GM21717 (cell line): Measurements from ENCODE around the gene SMG9.

Source experiments
- ATAC-seq: cut with Tn5 transposase; IDR thresholded peaks from one replicate; pipeline ENCODE4 v1.9.1; 2021; ENCODE audit warnings: mild to moderate bottlenecking, moderate library complexity; ENCODE audit not compliant: unreplicated experiment

The SMG9 gene

DNA sequence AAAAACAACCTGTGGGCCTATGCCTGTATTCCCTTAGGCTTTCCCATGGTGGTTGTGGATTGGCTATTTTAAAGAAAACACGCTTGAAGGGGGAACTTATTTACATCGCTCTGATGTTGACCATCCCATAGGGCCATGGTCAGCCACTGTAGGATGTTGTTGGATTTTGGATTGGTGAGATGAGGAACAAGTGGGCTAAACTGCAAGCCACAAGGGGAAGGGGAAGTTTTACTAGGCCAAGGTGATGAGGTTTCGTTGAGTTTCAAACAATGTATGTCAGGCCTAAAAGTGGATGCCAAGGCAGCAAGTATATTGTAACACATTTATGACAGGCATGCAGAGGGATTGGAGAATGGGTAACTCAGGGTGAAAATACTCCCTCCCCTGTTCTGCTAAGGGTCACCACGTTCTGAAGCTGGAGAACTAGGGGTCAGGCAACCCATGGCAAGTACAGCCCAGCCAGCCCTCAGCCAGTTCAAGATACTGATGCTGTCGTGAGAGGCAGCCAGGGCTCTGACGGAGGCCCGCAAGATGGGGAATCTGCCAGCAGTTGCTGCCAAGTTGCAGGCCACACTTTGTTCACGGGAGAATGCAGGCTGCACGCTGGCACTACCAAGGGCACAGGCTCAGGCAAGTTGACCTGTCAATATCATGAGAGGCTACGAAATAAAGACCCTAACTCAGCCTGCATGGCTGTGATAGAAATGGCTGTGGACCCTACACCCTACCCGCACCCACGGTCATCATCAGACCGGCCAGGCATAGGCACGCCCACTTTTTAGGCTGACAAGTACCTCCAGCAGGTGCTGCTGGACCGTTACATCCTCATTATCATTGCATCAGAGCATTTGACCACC lies 27.8 kb downstream of the SMG9 start:
- no peak for ATAC-seq

DNA sequence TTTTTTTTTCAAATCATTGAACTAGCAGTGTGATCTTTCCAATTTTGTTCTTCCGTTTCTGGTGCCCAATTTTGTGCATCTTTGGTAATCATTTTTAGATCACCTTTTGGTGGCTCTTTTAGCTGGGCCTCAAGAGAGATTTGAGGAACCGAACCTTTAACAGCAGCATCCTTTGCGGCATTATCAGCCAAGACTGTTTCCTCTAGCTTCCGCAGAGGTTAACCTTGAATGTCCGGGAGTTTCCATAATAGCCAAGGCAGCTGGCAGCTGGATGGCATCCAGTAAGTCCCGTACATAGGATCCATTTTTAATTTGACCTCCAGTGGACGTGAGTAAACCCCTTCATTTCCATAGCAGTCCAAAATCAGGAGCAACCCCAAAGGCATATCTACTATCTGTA lies 29.3 kb downstream of the SMG9 start:
- no peak for ATAC-seq

DNA sequence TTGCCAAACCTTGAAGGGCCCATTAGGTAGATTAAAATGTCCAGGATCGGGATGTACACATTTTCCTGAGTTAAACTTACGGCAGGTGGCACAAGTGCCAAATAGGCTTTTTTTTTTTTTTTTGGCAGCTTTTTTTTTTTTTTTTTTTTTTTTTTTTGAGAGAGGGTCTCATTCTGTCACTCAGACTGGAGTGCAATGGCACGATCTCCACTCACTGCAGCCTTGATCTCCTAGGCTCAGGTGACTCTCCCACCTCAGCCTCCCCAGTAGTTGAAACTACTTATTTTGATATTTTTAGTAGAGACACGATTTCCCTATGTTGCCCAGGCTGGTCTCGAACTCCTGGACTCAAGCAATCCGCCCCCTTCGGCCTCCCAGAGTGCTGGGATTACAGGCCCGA lies 29.9 kb downstream of the SMG9 start:
- ATAC-seq = no peak

DNA sequence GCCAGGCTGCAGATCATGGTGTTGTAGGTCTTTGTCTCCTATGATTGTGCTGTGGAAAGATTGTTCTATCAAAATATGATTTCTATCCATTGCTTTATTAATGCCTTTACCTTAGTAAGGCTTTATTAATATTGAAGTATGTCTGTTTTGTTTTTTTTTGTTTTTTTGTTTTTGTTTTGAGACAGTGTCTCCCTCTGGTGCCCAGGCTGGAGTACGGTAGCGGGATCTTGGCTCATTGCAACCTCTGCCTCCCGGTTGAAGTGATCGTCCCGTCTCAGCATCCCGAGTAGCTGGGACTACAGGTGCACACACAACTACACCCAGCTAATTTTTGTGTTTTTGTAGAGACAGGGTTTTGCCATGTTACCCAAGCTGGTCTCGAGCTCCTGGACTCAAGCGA lies 31.2 kb downstream of the SMG9 start:
- no peak for ATAC-seq

DNA sequence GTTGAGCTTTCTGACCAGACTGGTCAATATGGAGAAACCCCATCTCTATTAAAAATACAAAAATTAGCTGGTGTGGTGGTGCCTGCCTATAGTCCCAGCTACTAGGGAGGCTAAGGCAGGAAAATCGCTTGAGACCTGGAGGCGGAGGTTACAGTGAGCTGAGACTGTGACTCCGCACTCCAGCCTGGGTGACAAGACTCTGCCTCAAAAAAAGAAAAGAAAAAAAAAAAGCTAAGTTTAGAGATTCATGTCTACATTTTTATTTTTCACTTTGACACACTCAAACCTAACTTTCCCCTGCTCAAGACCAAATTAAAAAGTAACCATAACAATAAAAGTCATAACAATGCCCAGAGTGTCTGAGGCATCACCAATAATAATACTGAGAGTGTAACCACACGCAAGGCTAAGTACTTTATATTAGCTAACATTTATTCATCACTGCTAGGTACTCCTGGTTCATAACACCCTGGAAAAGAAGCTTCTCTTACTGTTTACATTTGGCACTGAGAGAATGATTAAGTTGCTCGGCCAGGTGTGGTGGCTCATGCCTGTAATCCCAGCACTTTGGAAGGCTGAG lies 33.2 kb downstream of the SMG9 start:
- no peak for ATAC-seq

DNA sequence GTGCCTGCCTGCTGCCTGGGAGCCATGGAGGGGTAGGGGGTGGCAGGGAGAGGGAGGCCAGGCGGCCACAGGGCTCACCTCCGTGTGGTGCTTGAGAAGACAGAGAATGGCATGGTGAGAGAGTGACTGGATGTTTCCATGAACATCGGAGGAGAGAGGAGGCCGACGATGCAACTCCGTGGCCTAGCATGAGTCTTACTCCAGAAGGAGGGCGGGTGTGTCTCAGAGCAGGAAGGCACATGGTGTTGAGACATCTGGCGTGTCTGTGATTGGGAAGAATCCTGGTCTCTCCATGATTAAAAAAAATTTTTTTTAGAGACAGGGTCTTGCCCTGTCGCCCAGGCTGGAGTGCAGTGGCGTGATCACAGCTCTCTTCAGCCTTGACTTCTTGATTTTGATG lies 33.8 kb downstream of the SMG9 start:
- ATAC-seq = no peak

DNA sequence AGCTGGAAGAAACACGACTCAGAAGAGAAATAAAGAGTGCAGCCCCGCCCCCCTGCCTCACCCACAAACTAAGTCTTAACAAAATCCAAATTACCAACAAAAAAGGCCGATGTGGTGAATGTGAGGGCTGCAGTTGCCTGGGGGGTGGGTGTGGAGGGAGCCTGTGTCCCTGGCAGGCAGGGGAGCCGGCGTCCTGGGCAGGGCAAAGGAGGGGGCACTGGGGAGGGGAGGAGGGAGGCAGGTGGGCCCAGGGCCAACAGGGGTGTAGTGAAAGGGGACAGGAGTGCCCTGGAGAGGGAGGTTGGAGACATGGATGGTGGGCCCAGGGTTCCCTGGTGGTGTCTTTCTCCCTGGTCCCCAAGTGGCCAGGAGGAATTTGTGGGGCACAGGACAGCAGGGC lies 34.8 kb downstream of the SMG9 start:
- ATAC-seq = no peak

DNA sequence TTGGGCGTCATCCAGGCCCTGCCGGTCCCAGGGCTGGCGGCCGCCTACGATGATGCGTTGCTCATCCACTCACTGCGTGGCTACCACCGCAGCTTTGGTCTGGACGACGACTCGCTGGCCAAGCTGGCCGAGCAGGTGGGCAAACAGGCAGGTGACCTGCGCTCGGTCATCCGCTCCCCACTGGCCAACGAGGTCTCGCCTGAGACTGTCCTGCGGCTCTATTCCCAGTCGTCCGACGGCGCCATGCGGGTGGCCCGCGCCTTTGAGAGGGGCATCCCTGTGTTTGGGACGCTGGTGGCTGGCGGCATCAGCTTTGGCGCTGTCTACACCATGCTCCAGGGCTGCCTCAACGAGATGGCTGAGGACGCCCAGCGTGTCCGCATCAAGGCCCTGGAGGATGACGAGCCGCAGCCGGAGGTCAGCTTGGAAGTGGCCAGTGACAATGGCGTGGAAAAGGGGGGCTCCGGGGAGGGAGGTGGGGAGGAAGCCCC lies 35.3 kb downstream of the SMG9 start:
- ATAC-seq = no peak

DNA sequence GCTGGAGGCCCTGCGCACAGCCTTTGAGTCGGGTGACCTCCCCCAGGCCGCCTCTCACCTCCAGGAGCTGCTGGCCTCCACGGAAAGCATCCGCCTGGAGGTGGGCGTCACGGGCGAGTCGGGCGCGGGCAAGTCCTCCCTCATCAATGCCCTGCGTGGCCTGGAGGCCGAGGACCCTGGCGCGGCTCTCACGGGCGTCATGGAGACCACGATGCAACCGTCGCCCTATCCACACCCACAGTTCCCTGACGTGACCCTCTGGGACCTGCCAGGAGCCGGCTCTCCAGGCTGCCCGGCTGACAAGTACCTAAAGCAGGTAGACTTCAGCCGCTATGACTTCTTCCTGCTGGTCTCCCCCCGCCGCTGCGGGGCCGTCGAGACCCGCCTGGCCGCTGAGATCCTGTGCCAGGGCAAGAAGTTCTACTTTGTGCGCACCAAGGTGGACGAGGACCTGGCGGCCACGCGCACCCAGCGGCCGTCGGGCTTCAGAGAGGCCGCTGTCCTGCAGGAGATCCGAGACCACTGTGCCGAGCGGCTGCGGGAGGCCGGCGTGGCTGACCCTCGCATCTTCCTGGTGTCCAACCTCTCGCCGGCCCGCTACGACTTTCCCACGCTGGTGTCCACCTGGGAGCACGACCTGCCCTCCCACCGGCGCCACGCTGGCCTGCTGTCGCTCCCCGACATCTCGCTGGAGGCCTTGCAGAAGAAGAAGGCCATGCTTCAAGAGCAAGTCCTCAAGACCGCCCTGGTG lies 36.0 kb downstream of the SMG9 start:
- ATAC-seq = no peak

DNA sequence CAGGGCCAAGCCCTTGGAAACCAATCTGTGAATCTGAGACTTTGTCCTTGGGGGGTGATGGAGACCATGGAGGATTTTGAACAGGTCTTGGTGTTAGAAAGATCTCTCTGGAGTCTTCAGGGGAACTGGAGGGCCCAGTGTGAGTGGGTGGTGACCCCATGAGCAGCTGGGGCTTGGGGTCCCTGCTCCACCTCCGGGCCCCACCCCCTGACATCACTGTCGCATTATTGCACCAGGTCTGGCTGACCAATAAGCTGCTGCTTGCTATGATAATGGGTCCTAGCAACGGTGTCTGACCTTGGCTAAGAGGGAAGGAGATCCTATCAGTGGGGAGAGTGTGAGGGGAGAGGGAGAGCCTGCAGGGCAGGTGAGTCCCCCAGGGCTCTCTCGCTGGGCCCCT lies 39.0 kb downstream of the SMG9 start, which contains the start of gene IRGC:
TSS of gene IRGC (plus strand) at position 301 of the 400 bp plus-strand sequence. CDS start 2,483 bp downstream, outside the sequence.
- ATAC-seq = no peak

DNA sequence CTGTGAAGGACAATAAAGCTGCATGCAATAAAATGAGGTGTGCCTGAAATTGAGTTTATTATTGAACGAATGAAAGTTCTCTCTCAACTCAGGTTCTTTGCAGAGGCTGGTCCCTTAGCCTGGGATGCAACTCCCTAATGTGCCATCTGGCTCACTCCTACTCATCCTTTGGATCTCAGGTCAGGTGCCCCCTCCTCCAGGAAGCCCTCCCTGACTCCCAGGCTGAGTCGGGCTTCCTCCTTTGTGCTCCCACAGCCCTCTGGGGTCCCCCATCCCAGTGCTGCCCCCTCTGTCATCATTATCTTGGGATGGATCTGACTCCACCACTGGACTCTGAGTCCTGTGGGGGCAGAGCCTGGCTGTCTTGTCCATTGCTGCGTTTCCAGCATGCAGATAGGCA lies 41.6 kb downstream of the SMG9 start:
- no peak for ATAC-seq

DNA sequence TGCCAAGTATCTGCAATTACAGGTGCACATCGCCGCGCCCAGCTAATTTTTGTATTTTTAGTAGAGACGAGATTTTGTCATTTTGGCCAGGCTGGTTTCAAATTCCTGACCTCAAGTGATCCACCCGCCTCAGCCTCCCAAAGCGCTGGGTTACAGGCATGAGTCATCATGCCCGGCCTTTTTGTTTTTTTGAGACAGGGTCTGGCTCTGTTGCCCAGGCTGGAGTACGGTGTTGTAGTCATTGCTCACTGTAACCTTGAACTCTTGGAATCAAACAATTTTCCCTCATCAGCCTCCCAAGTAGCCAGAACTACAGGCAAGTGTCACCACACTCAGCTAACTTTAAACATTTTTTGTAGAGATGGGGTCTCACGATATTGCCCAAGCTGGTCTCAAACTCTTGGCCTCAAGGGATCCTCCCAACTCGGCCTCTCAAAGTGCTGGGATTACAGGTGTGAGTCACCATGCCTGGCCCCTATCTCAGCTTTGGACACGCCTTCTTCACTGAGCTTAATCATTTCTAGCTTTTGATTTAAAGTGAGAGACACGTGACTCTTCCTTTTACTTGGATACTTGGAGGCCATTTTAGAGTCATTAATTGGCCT lies 42.9 kb downstream of the SMG9 start:
- no peak for ATAC-seq

DNA sequence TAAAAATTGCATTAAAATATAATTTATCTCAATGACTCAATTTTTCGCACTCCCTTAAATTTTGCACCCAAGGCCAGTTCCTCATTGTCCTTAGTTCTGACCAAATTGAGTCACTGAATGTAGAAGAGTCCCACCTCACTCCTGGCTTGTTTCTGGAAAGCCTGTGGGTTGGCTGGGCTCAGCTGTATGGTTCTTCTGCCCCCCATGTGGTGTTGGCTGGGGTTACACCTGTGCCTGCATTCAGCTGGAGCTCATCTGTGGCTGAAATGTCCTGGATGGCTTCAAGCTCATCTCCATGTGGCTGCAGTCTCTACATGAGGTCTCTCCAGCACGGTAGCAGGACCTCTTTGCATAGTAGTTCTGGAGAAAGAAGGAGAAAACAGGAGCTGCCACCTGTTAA lies 46.0 kb downstream of the SMG9 start:
- ATAC-seq = no peak

DNA sequence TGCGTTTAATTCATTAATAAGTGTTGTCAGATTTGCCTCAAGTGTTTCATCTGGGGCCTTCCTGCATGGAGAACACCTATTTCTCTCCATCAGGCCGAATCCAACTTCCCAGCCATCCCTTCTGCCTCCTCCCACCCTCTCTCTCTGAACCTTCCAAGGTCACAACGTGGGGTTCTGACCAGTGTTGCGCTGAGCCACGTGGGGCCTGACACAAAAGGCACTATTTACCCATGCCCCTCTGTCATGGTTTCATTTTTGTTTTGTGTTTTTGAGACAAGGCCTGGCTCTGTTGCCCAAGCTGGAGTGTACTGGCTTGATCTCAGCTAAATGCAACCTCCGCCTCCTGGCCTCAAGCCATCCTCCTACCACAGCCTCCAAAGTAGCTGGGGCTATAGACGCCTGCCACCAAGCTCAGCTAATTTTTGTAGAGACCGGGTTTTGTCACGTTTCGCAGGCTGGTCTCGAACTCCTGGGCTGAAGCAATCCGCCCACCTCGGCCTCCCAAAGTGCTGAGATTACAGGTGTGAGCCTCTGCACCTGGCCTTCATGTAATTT lies 47.5 kb downstream of the SMG9 start:
- no peak for ATAC-seq

DNA sequence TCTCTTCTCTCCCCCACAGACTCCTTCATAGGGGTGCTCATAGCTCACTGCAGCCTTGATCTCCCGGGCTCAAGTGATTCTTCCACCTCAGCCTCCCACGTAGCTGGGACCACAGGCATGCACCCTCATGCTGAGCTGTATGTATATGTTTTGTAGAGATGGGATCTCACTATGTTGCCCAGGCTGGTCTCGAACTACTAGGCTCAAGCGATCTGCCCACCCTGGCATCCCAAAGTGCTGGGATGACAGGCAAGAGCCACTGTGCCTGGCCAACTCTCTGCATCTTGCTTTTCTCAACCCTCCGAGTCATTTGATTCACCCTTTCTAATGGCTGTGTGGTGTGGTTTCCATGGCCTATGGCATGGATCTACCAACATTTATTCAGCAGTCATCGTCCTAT lies 49.0 kb downstream of the SMG9 start:
- ATAC-seq = no peak

DNA sequence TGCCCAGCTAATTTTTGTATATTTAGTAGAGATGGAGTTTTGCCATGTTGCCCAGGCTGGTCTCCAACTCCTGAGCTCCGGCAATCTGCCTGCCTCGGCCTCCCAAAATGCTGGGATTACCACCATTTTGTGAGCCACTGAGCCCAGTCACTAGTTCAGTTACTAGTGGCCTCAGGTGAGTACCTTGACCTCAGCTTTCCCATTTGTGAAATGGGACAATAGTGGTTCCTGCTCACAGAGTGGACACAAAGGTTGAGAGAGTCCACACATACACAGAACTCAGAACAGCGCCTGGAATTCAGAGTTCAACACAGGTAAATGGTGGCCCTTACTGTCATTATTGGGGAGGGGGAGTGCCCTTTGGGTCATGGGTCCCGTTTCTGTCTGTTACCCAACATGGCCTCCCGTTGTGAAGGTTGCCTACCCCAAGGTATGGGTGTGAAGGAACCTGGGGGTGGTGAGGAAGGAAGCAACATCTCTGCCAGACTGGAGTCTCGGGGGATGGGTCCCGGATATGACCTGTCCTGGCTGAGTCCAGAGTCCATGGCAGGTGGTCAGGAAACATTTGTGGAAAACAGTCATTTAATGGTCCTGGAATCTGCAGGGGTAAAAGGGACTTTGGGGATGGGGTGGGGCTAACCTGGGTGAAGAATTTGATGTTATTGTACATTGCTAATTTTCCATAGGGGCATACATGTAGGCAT lies 50.6 kb downstream of the SMG9 start:
- no peak for ATAC-seq

DNA sequence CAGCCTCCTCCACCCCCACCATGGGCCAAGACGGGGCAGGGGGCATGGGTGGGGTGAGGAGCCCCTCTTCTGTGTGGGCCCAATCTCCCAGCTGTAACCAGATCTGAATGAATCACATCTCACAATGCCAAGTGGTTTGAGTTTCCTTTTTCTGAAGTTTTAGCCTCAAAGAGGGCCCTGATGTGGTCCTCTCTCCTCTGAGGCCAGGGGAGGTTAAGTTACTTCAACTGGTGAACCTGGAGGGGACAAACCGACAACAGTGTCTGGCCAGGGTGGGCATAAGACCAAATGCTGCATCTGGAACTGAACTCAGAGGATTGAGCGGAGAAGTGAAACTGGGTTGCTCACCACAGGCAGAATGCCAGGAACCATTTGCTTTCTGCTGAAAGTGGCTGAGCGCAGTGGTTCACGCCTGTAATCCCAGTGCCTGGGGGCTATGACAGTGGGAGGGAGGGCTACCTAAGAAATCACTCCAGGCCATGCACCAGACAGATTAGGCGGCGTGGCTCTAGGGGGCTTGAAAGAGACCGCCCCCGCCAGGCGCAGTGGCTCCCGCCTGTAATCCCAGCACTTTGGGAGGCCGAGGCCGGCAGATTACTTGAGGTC lies 54.3 kb downstream of the SMG9 start:
- ATAC-seq = no peak

DNA sequence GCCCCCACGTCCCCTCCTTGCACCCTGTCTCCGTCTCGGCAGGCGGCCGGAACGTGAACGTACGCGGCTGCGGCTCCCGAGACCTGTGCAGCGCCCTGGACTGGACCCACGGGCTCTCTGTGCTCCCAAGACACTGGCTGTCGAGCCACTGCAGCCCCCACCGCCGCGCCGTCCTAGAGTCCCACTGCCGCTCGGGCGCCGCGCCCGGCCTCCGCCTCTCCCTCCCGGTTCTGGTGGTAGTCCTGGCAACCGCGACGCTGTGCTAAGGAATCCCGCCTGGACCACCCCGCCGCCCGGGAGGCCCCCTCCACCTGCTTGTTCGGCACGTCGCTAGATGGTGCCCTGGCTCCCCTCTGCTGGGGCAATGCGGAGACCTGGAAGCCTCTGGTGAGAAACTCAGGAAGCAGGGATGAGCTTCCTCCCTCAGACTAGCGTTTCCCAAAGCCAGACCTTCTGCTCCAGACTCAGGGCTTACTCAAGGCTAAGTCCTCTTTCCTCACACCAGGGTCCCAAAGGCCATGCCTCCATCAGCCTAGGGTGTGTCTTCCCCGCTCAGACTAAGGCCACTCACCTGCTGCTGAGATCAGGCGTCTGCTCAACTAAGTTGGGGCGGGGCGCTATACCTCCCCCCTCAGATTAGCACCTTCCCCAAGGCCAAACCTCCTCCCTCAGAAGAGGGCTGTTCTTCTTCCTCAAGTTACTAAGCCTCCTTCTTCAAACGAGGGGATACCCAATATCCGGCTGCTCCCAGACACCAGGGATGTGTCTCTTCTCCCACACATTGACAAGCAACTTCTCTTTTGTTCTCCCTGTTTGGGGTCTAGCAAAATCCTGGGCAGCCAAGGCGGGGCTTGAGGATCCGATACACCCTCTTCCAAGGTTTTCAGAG lies 55.0 kb downstream of the SMG9 start:
- no peak for ATAC-seq

DNA sequence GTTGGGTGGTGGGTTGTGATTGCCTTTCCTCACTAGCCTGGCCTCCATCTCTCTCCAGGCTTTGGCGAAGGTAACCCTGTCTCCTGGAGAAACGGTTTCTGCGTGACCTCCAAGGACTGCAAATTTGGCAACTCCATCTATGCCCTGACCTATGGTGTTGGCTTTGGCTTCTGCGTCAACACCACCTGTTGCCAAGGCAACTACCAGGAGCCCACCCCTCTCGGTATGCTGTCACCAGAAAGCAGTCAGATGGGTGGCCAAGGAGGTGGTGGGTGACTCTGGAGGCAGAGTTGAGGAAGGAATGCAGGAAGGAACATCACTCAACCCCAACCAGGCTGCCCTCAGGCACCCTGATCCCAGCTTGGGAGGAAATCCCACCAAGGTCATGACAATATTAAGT lies 57.5 kb downstream of the SMG9 start:
- ATAC-seq = no peak
